WTC11 (cell line): ENCODE results near the gene CNDP1.

Experiments
- JAZF1 ChIP-seq: fragments of 250-450 bp; sonication (Bioruptor Pico); IDR thresholded peaks from 2 replicates; pipeline ENCODE4 v1.9.0; 2021; ENCODE audit warnings: moderate library complexity, mild to moderate bottlenecking, inconsistent platforms
- SOX15 ChIP-seq: fragments of 250-450 bp; sonication (Bioruptor Pico); IDR thresholded peaks from 2 replicates; pipeline ENCODE4 v1.9.0; 2021; ENCODE audit warnings: mild to moderate bottlenecking
- ZNF121 ChIP-seq: sonication (generic); formaldehyde crosslinking; IDR thresholded peaks from 2 replicates; pipeline ENCODE4 v1.8.0; 2023; ENCODE audit warnings: missing genetic modification reagents
- ZNF263 ChIP-seq: sonication (generic); formaldehyde crosslinking; IDR thresholded peaks from 2 replicates; pipeline ENCODE4 v1.8.1; 2022; ENCODE audit warnings: low read depth, mild to moderate bottlenecking, moderate library complexity, missing genetic modification reagents
- TF ChIP-seq, protein P1 (sequence below): fragments of 200-600 bp; IDR thresholded peaks from 2 replicates; pipeline ENCODE4 v1.8.0; 2022; ENCODE audit warnings: antibody characterized with exemption

DNA sequence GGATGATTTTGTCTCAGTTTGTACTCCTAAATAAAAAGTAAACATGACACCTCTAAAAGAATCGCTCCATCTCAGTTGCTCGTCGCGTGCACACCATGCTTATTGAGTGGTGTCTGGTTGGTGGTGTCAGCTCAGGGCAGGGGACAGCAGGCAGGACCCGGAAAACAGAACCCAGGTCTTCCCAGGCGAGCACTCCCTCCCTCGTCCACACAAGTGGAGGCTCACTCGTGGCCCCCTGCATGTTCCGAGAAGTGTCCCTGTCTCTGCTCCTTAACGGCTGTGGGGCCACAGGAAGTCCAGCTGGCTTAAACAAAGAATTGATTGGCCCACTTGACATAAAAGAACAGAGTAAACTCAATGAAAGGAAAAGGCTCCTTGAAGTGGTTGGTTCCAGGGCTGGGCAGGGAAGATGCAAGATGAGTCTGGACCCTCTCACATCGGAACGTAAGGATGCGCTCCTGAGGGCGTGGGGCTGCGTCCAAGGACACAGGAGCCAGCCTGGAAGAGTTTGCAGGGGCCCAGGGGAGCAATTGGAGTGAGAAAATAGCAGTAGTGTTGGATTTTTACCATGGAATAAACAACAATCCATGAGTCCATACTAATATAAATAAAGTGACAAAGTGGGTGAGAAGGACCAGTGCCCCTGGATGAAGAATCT is 13.1 kb upstream of the CNDP1 start:
- TF ChIP-seq ZNF121 (CRISPR knock-in tag) (no peak), ZNF263 (CRISPR knock-in tag) (no peak), SOX15 (CRISPR knock-in tag) (no peak), JAZF1 (no peak)
- TF ChIP-seq, protein P1, sequence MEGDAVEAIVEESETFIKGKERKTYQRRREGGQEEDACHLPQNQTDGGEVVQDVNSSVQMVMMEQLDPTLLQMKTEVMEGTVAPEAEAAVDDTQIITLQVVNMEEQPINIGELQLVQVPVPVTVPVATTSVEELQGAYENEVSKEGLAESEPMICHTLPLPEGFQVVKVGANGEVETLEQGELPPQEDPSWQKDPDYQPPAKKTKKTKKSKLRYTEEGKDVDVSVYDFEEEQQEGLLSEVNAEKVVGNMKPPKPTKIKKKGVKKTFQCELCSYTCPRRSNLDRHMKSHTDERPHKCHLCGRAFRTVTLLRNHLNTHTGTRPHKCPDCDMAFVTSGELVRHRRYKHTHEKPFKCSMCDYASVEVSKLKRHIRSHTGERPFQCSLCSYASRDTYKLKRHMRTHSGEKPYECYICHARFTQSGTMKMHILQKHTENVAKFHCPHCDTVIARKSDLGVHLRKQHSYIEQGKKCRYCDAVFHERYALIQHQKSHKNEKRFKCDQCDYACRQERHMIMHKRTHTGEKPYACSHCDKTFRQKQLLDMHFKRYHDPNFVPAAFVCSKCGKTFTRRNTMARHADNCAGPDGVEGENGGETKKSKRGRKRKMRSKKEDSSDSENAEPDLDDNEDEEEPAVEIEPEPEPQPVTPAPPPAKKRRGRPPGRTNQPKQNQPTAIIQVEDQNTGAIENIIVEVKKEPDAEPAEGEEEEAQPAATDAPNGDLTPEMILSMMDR = no peak
